Effector CD4-positive, alpha-beta T cell (primary cell): ENCODE results near the gene MRPS16.

Experiments used
- DNase-seq: peaks from one replicate; pipeline ENCODE4 v3.0.0-alpha.2; 2020

The MRPS16 gene

DNA sequence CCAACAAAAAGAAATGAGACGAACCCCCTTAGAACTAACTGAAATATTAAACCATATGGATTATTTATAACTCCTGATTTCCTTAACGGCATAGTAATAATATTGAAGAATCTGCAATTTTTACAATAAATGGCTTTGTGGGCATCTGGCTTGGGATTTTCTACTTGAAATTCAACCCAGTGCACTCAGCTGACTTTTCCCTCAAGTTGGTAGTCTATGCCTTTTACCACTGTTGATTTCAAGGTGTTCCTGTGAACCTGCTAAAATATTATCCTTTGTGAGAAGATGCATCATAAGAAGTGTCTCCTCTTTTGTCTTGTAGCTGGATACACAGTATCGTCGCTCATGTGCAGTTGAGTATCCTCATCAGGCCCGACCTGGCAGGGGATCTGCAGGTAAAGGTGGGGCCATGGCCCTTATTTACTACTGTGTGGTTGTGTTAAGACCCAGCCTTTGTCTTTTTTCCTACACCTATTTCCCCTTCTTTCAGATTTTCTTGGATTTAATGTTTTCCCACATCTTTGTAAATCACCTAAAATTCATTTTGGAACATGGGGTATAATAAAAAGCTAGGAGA, 13.4 kb downstream of the MRPS16 start:
- no peak for DNase-seq

DNA sequence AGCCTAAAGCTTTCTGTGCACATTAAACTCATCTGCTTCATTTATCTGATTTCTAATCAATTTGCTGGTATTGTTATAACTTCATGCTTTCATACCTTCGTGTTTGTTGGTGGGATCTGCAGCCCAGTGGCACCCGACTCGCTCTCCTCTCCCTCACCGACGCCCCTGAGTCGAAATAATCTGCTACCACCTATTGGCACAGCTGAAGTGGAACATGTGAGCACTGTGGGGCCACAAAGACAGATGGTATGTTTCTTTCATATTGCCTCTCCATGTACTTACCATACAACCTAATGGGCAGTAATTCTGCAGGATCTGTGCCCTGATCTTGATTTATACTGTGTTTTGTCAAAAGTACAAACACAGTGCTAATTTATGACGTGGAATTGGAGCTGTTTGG, 17.7 kb downstream of the MRPS16 start:
- no peak for DNase-seq

DNA sequence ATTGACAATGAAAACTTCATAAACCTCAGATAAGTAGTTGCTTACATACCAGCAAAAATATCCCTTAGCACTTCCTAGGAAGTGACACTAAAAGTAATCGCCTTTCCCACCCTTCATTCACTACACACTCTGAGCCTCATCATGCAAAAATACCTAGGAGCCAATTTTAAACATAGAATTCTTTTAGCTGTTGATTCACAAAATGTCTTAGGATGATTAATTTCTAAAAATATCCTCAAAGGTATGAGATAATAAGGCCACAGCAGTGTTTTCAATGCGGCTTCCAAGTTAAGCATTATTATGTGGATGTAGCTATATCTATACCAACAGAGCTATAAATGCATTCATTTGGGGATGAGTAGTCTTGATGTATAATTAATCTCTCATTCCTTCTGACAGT, 18.6 kb downstream of the MRPS16 start:
- no peak for DNase-seq

DNA sequence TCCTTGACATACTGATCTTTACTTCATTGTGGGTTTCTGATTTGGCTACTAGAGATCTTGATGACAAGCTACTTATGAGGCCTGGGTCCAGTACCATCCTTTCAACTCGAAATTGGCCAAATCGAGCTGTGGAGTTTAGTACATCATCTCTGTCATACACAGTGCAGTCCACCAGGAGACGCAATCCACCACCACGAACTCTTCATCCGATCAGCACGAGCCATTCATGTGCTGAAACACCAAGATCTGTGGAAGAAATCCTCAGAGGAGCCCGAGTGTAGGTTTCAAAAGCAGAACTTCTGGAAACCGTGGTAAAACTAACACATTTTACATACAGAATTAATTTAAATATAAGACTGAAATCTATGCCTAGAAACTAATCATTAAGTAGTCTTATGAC, 19.6 kb downstream of the MRPS16 start:
- DNase-seq = no peak

DNA sequence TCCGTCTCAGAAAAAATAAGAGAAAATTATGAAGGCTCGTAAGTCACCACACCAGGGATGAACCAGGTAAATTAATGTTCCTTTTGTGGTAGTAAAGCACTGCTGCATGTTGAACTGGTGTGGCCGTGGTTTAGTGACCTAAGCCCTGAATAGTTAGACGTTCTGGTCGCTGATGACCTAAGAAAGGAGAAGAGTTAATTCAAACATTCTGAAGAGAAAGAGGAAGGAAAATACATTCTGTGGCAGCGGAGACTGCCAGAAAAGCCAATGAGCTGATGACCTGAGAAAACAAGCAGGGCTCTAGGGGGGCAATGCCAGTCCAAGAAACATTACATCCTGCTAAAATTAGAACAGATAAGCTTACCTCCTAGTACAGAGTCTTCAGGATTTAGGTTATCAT, 22.9 kb downstream of the MRPS16 start:
- DNase-seq = no peak

DNA sequence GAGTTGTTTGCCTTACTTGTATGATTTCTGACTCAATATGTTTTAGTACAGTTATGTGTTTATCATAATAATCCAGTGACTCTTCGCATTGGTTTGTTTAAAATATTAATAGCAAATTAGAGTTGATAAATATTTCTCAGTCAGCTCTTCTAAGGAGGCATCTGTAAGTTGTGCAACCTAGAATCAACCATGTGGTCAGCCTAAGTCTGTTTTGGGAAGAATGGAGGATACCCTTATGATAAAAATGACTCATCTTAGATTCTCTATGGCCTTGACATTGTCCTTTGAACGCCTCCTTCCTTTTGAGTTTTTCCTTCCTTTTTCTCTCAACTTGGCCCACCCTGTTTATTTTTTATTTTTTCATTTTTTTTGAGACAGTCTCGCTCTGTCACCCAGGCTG, 24.2 kb downstream of the MRPS16 start:
- no peak for DNase-seq

DNA sequence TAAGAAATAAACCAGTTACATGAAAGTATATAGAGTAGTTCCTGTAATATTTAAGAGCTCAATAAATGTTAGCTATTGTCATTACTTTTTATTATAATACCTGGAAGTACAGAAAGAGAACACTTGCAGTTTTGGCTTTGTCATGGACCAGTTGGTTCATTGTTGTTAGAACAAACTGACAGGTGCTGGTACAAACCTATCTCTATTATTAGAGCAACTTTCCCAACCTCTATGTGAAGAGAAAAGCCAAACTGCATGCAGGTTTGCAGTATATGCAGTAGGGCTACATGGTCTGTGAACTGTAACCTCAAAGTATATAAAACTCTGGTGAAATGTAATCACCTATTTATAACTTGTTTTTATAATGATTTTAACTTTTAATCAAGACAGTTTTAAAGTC, 25.8 kb downstream of the MRPS16 start:
- DNase-seq = no peak

DNA sequence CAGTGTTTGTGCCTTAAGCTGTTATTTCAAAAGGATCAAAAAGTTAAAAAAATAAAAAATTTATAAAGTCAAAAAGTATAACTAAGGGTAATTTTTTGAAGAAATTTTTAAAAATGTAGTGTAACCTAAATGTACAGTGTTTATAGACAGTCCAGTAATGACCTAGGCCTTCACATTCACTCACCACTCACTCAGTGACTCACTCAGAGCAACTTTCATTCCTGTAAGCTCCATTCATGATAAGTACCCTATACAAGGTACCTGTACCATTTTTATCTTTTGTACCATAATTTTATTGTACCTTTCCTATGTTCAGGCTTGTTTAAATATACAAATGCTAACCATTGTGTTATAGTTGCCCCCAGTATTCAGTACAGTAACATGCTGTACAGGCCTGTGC, 26.9 kb downstream of the MRPS16 start:
- DNase-seq = no peak

DNA sequence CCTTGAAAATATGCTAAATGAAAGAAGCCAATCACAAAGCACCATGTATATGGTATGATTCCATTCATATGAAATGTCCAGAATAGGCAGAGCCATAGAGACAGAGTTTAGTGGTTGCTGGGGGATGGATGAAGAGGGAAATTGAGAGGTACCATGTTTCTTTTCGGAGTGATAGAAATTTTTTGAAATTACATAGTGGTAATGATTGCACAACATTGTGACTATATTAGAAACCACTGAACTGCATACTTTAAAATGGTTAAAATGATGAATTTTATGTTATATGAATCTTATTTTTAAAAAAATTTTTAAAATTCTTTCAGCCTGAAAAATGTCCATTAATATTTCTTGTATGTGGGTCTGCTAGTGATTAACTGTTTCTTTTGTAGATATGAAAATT, 31.5 kb downstream of the MRPS16 start:
- no peak for DNase-seq

DNA sequence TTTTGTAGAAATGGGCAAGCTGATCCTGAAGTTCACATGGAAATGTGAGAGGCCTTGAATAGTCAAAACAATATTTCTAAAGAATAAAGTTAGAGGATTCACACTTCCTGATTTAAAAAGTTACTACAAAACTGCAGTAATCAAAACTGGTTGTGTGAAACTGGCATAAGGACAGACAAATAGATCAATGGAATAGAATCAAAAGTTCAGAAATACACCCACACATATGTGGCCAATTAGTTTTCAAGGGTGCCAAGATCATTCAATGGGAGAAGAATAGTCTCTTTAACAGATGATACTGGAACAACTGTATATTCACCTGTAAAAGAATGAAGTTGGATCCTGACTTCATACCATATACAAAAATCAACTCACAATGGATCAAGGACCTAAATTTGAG, 33.1 kb downstream of the MRPS16 start:
- DNase-seq = no peak

DNA sequence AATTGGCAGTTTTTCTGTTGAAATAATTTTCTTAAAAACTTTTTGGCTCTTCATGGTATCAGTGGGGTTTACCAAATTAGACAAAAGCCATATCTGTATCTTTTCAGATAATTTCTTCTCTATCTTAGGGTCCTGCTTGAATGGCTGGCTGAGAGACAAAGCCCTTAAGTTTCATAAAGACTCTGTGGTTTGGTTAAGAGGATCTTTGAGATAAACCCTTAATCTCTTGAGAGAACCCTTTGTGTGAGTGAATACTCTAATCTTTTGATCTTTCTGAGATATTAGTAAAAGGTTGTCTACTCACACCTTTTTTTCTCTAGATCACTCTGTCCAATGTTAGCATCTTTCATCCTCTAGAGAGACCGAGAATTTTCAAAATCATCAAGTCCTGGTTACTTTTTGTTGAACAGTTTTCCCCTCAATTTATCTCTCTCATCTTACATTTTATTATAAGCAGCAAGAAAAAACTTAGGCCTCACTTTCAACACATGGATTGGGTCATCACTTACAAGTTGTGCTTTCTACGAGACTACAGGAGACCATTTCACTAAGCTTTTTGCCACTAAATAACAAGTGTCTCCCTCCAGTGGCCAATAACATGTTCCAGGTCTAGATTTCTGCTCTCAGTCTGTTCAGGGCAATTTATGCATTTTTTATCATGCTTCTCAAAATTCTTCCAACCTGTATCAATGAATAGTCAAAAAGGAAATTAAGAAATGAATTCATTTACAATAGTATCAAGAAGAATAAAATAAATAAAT, 33.8 kb downstream of the MRPS16 start:
- DNase-seq = no peak

DNA sequence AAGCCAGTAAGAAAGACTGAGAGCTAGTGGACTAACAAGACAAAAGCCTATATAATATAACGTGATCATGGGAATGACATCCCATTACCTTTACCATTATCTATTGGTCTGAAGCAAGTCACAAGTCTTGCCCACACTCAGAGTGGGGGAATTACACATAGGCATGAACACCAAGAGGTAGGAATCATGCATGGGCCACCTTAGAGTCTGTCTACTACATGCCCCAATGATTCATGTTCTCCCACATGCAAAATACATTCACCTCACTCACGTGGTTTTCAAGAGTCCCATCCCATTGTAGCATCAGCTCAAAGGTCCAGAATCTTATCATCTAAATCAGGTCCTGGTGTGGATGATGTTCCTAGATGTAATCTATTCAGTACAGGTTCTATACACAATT, 34.8 kb downstream of the MRPS16 start:
- DNase-seq = no peak

DNA sequence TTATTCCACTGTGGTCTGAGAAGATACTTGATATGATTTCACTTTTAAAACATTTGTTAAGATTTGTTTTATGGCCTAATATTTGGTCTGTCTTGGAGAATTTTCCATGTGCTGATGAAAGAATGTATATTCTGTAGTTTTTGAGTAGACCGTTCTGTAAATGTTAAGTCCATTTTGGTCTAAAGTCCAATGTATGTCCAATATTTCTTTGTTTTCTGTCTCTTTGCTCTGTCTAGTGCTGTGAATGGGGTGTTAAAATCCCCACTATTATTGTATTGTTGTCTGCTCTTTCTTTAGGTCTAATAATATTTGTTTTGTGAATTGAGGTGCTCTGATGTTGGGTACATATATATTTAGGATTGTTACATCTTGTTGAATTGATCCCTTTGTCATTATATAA, 36.7 kb downstream of the MRPS16 start:
- DNase-seq = no peak

DNA sequence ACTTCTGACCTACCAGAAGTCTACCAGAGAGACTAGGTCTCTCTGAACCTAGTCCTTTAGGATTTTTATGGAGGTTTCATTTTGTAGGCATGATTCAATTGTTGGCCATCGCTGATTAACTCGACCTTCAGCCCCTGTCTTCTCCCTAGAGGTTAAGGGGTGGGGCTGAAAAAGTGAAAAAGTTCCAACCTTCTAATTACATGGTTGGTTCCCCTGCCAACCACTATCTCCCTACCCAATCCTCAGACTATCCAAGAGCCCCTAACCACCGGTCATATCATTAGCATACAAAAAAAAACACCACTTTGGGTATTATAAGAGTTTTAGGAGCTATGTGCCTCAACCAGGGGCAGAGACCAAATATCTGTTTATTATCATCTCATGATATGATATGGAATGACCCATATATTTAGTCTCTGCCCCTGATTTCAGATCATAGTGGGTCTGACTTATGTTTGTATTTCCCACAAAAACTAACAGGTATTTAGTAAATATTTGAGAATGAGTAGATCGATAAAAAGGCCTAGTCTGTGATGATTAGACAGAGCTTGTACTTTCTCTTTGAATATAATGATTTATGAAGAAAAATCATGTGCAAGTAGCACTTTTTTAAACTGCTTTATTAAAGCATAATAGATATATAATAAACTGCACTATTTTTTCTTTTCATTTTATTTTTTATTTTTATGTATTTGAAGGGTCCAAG, 41.2 kb downstream of the MRPS16 start:
- no peak for DNase-seq

DNA sequence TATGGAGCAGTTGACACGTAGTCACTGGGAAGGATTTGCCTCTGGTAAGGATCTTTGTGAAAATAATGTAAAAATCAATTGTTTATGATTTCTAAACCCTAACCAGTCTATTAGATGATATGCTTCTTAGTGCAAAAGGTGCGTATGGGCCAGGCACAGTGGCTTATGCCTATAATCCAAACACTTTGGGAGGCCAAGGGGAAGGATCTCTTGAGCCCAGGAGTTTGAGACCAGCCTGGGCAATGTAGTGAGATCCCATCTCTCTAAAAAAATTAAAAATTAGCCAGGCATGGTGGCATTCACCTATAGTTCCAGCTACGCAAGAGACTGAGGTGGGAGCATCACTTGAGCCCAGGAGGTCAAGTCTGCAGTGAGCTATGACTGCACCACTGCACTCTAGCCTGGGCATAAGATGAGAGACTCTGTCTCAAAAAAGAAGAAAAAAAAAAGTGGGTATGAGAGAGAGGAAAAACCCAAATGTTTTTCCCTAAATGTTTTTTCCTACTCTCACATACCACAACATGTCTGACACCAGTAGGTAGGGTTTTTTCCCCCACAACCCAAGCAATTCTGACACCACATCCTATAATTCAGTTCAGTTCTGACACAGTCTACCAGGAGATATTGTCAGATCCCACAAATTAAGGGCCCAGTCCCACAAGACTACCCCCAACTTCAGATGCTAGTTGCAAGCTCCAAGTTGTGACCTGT, 41.9 kb downstream of the MRPS16 start:
- DNase-seq = no peak

DNA sequence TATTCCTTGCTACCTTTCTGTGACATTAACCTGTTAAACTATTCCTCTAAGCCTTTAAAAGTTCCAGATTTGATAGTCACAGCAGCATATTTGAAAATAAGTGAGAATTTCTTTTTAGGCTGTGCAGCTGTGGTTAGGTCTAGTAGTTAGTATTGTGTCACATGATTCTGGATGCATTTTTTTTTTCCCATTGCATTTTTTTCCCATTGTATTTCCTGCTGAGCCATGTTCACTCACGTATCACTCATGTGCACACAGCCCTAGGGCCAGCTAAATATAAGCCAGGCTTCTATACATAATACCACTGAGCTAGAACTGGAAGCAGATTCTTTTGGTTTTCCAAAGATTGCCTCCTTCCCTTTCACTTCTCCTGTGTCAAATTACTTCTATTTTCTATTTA, 42.7 kb downstream of the MRPS16 start:
- DNase-seq = no peak

DNA sequence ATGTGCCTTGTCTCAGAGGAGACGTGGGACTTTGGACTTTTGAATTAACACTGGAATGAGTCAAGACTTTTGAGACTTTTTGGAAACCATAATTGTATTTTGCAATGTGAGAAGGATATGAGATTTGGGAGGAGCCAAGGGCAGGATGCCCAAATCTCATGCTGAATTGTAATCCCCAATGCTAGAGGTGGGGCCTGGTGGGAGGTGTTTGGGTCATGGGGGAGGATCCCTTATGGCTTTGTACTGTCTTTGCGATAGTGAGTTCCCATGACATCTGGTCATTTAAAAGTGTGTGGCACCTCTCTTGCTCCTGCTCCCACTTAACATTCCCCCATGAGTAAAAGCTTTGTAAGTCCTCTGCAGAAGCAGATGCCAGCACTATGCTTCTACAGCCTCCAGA, 44.6 kb downstream of the MRPS16 start:
- DNase-seq = no peak

DNA sequence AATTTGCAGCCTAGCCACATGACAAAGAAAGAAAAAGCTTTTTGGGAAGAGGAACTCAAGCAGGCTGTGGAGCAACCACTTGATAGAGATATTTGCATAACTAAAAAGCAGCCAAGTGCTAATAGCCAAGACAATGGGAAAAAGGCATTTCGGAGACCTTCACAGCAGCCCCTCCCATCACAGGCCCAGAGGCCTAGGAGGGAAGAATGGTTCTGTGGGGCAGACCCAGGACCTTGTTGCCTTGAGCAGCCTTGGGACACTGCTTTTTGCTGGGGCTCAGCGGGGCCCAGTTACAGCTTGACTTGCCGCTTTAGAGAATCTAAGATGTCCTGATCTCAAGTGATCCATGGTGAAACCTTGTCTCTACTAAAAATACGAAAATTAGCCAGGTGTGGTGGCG, 46.1 kb downstream of the MRPS16 start:
- DNase-seq = no peak

DNA sequence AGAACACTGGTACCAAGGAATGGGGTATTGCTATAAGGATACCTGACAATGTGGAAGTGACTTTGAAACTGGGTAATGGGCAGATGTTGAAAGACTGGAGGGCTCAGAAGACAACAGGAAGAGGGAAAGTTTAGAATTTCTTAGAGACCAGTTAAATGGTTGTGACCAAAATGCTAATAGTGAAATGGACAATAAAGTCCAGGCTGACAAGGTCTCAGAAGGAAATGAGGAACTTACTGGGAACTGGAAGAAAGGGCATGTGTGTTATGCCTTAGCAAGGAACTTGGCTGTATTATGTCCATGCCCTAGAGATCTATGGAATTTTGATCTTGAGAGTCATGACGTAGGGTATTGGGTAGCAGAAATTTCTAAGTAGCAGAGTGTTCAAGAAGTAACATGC, 46.6 kb downstream of the MRPS16 start:
- DNase-seq = no peak

DNA sequence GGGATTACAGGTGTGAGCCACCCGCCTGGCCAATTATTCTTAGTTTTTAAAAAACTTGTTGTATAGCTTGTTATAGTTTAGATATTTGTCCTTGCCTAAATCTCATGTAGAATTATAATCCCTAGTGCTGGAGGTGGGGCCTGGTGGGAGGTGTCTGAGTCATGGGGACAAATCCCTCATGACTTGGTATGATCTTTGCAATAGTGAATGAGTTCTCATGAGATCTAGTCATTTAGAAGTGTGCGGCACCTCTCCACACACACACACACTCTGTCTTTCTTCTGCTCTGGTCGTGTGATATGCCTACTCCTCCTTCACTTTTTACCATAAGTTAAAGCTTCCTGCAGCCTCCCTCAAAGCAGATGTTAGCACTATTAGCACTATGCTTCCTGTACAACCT, 47.4 kb downstream of the MRPS16 start:
- no peak for DNase-seq
